ENCODE data around the gene FGA.

GRCh38 chr4:154616731-154617130 lies 26.2 kb upstream of the FGA start:
- TF ChIP-seq, protein P1, sequence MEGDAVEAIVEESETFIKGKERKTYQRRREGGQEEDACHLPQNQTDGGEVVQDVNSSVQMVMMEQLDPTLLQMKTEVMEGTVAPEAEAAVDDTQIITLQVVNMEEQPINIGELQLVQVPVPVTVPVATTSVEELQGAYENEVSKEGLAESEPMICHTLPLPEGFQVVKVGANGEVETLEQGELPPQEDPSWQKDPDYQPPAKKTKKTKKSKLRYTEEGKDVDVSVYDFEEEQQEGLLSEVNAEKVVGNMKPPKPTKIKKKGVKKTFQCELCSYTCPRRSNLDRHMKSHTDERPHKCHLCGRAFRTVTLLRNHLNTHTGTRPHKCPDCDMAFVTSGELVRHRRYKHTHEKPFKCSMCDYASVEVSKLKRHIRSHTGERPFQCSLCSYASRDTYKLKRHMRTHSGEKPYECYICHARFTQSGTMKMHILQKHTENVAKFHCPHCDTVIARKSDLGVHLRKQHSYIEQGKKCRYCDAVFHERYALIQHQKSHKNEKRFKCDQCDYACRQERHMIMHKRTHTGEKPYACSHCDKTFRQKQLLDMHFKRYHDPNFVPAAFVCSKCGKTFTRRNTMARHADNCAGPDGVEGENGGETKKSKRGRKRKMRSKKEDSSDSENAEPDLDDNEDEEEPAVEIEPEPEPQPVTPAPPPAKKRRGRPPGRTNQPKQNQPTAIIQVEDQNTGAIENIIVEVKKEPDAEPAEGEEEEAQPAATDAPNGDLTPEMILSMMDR (IDR thresholded peaks at IDR 0.05), result no peak
- TF ChIP-seq EZH2 (IDR thresholded peaks at IDR 0.05), result no peak
